ENCODE data around the gene VAMP2. TPM values are rescaled to one million over a fixed set of nuclear protein-coding genes. Genes with fewer than 3 reads are reported as not detected.
"Not testable (repeated sequence)": the region's sequence is repeated elsewhere in the genome, so short reads cannot be mapped to it uniquely, and the experiment has no call there.

VAMP2 gene
- total RNA-seq, 1 donor from 2014 or later = 18.0 TPM

DNA sequence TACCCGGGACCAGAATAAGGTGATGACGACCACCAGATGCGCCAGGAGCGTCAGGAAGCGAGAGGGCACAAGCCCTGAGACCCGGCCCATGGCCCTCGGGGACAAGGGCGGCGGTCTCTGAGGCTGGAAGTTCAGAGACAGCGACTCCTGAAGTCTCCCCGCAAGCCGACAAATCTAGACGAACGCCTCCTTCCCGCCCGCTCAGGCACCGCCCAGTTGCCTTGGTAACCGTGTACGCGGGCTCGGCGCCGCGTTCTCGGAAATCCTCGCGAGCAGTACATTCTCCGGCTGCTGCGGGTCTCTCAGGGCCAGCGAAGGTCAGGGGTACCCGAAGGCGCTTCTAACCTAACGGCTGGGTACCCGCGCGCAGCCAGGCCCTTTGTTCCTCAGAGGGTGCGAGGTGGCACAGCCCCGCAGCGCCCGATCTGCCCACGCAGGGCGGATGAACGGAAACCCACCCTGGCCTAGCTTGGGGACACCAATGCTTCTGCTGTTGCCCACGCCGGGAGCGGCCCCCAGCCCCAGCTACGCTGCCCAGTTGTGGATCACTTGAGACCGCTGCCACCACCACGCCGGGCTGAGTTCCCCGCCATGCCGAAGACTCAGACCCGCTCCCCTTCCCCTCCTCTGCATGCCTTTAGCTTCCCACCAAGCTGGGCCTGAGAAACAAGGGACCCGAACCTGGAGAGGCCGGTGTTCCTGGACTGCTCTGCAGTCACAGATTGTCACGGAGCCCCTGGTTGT lies 13.6 kb upstream of the VAMP2 start, which contains the start of gene TMEM107:
TMEM107 (minus strand) TSS at position 184 of the 744 bp plus-strand sequence; CDS start at position 90, 94 bp downstream.
- DNase-seq = peak; percentile 89

DNA sequence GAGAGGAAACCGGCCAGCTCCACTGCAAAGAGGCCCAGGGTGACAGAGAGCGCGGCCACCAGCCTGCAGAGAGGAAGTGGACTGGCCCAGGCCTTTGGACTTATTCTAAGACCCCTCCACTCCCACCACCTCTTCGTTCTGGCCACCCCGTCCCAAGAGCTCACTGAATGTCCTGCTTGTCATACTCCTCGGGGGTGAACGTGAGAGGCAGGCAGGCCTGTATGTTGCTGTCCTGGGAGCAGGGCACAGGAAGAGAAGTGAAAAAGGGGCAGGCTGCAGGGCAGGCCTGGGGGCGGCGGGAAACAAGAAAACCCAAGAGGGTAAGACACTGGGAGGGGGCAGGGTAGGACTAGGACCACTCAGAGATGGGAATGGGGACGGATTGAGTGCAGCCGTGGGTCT lies 13.0 kb upstream of the VAMP2 start:
- DNase-seq = no peak

DNA sequence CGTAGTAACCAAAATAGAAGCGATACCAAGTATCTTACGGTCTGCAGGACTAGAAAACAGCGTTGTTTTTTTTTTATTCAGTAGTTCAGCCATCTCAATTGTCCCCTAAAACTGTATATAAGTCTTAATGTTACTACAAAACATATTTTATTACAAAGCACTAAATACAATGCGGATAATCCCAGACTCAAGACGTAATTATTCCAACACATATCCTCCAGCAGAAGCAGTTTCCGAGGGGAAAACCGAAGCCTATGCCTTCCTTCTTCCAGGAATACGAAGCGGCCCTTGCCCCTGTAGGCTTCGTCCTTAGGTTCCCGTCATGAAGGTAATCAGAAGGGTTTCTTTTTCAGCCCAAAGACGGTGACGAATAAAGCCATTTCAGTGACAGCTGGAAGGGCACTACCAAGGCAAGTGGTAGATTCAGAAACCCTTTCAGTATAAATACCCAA lies 11.1 kb upstream of the VAMP2 start:
- peak; percentile 82 for DNase-seq

DNA sequence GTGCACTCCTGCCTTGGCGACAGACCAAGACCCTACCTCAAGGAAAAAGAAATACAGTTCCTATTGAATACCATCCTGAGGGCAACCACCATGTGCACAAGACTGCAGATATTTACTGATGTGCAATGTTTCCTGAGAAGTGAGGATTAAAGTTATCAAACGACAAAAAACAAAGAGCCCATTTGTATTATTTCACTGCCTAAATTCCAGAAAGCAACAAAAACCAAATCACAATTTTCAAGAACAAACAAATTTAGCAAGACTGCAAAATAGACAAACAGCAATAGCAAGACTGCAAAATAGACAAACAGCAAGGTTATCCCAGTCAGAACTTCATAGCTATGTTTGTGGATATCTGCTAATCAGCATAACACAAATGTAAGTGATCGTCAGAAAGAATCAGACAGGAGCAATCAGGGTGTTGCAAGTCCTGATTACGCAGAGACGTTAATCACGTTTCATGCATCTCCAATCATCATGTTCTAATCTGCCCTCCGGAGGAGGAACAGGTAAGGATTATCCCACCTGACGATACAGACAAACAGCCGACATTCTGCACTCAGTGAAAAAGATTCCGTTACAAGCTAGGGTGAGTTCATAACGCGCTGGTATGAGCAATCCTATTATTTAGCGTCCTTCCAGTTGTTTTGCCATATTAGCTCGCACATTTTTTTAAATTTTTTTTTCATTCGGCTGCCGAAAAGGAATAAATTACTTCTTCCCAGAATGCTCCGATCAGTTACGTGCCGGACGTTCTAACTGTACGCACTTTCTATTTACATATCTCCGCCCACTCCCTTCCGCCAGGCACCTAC lies 10.5 kb upstream of the VAMP2 start:
- DNase-seq = peak; percentile 97

DNA sequence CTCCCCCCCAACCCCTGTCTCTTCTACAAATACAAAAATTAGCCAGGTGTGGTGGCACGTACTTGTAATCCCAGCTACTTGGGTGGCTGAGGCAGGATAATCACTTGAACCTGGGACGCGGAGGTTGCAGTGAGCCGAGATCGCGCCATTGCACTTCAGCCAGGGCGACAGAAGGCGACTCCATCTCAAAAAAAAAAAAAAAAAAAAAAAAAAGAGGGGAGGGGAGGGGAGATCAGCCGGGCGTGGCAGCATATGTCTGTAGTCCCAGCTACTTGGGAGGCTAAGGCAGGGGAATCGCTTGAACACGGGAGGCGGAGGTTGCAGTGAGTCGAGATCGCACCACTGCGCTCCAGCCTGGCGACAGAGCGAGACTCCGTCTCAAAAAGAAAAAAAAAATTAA lies 7.4 kb upstream of the VAMP2 start:
- not testable (repeated sequence) for DNase-seq

DNA sequence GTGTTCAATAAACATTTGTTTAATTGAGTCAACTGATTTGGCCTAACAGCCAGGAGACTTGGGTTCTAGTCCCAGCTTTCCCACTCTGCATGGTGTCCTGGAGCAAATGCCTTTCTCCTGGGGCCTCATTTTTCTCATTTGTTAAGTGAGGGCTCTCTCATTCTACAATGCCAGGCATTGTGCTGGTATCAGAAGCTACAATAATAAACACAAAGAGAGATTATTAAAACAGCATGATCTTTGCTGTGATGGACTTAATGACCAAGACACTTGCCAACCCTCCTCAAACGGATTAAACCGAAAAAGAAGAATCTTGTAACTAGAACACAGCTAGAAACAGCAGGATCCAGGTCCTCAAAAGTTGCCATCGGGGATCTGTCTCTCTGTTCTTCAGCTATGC lies 4.8 kb upstream of the VAMP2 start:
- DNase-seq = no peak

DNA sequence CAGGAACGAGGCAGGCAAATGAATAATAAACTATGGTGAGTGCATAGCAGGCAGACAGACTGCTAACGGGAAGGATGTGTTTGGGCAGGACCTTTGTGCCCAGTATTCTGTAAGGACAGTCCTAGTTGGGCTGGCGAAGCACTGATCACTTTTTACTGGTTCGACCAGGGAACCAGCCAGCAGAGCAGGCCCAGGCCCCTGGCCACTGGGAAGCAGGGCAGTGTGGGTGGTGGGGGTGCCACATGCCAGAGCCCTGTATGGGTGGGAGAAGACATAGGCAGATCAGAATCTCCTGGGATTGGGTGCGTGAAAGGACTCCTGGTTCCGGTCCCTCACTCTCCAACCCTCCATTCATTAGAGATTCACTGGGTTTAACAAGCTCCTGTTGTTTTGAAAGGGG lies 4.0 kb upstream of the VAMP2 start:
- no peak for DNase-seq

DNA sequence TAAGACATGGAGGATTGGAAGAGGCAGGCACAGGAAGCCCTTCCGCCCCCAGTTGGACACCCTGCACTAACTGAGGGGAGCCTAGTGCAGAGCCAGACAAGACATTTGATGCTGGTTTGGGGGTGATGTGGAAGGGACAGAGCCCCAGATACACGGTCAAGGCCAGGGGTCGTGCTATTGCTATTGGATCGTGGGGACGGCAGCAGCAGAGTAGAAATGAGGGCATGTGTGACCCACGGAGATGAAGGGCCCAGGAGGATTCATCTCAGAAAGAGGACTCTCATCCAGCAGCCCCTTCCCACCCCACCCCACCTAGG lies 2.0 kb upstream of the VAMP2 start:
- DNase-seq = no peak

DNA sequence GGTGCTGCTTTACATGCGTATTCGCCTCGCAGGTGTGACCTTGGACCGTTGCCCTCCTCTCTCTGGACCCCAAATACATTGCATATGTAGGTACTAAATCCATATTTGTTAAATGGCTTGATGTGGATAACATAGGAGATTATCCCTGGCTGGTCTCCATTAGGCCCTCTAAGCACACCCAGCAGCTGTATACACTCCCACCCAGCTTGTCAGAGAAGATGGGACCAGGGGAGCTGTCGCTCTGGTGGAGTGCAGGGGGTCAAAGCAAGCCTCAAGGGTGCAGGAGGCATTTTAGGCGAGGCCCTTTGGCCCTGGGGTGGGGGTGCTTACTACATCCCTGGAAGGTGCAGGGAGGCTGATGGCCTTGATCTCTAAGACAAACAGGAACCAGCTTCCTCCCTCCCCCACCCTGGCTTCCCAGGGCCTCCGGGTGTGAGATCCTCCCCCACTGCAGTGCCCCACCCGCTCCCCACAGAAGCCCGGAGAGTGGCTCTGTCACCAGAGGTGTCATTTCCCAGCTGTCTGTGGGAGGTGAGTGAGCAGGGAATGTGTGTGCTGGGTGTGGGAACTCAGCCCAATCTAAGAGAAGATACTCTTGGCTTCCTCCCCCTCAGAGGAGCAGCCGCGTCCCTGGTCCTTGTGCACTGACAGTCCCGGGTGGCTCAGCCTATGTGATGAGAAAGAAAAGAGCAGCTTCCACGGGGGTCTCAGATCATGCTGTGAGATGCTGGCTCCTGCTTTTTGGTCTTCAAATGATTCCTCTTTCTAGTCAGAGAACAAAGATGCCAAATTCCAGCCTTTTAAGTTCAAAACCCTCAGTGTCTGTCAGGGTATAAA lies 1.4 kb upstream of the VAMP2 start:
- DNase-seq = no peak

DNA sequence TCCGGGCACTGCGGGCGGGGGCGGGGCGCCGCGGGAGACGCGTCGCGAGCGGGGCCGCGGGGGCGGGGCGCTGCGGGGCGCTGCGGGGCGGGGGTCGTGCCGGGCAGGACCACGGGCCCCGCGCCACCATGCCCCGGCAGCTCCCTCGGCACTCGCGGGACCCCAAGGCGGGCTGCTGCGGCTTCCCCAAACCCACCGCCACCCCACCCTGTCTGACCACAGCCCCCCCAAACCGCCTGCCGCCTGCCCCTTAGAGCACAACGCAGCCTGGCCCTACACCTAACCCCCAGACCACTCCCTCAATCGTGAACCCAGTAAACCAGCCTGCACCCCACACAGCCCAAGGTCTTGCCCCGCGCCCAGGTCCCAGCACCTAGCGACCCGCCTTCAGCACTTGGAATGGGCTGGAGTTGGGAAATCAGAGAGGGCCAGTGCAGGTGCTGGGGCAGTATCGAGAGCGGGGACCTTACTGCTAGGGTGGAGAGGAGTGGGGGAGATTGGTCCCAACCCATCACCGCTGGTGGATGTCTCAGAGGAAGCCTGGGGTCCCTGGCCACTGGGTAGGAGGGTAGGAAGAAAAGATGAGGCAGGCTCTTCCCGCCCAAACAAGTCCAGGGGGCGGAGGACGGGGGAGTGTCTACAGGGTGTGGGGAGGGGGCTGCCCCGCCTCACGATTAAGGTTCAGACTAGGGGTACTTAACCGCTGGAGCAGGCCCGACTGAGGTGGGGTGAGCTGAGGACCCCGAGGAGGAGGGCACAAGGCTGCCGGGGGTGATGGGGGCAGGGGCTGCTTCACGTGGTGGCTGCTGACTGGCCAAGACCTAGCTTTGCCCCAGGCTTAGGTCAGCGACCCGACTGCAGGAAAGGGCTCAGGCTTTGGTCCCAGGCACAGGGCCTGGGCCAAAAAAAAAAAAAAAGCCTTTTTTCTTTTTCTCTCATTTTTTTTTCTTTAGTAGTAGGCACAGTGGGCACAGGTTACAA lies 539 bp upstream of the VAMP2 start:
- peak; percentile 39 for DNase-seq

DNA sequence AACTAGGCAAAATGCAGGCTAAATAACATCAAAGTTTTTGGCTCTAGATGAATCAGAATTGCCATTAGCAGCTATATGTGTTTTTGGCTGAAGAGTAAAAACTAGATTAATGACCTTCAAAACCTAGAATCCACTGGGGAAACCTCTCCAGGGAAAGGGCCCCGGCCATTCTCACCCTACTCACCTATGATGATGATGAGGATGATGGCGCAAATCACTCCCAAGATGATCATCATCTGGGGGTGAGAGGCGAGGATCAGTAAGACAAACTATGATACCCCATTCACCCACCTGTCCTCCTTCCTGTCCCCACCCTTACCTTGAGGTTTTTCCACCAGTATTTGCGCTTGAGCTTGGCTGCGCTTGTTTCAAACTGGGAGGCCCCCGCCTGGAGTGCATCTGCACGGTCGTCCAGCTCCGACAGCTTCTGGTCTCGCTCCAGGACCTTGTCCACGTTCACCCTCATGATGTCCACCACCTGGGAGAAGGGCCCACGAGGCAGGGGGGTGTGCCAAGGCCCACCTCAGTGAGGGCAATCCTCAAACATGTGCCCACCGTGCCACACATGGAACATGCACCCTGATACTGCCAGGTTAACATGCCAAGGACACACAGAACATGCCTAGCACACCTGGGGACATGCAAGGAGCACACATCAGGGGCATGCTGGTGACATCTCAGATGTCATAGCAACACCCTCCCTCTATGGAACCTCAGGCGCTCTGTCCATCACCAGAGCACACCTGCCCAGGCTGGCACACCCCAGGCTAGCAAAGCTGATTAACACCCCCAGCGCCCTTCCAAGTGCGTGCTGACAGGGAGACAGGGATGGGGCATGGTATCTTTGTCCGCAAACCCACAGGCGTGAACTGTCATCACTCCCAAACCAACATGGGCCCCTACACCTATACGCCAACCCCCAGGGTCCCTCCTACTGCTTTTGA lies 1.2 kb downstream of the VAMP2 start:
- no peak for DNase-seq

DNA sequence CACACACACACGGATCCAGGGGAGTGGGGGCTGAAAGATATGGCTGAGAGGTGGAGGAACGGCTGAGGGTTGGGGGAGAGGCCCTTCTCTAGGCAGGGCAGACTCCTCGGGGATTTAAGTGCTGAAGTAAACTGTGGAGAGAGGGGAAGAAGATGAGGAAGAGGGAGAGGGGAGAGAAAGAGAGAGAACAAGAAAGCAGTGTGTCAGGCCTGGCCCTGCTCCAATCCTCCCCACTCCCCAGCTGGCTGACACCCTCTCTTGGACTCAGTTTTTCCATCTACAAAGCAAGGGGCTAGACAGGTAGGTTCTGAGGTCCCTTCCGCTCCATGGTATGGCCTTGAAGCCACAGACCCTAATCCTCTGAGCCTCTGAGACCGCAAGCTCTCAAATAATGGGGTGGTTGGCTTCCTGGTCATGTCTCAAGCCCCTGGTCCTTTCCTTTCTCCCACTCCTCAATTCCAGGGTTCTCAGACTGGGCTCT lies 2.0 kb downstream of the VAMP2 start:
- no peak for DNase-seq

DNA sequence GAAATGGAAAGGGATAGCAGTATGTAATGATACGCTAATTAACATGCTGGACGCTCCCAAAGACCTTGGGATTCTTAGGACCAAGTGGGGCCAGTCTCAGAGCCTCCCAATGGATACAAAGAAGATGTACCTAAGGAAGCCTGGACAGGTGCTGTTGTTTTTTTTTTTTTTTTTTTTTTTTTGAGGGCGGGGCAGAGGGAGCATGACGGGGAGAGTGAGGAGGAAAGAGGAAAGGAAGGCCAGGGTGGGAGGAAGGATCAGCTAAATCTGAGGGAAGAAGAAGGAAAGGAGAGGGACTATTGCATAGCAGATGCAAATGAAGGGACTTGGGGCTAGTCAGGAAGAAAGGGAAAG lies 2.5 kb downstream of the VAMP2 start:
- no peak for DNase-seq

DNA sequence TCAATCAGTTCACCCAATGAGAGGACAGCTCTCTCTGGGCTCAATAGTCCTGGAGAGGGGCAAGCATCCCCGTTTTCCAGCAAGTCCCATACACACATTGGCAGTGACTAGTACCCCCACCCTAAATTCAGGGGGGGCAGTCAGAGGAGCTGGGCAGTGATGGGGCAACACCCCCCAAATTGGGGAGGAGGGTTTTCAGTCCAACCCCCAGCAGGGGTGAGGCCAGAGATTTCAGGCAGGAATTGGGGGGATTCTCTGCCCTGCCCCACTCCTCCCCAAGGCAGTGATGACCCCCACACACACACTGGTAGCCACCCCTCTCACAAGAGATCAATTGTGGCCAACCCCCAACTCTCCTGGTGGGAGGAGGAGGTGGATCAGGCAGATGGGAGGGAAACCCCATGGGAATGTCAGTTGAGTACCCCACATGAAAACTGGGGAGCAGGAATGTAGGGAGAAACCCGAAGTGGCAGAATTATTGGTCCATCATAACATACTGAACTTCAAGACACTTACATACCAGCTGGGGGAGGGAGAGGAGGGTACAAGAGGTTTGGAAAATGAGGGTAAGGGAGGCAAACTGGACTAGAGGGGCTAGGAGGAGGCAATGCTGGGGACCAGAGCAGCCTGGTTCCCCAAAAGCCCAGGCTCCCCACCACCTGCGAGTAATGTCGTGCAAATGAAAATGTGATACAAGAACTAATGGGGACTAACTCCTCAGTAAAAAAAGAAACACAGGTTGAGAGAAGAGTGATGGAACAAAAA lies 3.1 kb downstream of the VAMP2 start:
- no peak for DNase-seq

DNA sequence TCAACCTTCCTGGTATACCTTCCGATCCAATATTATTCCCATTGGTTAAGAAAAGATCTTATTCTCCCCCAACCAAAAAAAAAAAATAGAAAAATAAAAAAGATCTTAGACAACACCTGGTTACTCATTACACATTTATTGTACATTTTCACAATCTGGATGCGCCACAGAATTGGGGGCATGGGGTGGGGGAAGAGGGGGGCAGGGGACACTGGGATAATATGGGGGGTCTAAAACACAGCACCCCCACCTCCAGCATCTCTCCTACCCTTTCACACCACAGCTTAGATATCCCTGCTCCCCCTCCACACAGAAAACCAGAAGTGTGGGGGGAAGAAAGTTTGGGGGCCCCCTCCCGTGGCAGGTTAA lies 3.7 kb downstream of the VAMP2 start:
- DNase-seq = no peak

DNA sequence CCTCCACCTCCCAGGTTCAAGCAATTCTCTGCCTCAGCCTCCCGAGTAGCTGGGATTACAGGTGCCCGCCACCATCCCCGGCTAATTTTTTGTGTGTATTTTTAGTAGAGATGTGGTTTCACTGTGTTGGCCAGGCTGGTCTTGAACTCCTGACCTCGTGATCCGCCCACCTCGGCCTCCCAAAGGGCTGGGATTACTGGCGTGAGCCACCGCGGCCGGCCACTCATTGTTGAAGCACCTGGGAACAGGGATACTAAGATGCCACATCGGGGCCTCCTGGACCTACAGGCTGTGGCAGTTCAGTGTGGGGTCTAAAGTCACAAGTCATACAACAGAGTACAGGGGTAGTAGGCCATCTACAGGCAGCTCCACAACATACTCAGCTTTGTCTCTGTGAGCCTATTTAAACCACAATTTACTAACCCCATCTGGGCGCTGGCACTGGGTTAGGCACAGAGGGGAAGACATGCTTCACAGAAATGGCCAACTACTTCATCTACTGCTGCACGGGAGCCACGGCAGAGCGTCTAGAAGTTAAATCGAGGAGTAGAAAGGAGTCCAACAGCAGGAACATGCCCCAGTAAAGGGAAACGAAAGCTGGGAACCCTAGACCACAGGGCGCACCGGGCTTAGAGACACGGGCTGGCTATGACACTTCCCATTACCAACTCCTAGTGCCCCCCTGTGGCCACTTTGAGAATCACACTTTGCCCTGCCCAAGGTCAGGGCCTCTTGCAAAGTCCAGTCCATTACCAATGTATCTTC lies 4.3 kb downstream of the VAMP2 start:
- DNase-seq = peak; percentile 73

DNA sequence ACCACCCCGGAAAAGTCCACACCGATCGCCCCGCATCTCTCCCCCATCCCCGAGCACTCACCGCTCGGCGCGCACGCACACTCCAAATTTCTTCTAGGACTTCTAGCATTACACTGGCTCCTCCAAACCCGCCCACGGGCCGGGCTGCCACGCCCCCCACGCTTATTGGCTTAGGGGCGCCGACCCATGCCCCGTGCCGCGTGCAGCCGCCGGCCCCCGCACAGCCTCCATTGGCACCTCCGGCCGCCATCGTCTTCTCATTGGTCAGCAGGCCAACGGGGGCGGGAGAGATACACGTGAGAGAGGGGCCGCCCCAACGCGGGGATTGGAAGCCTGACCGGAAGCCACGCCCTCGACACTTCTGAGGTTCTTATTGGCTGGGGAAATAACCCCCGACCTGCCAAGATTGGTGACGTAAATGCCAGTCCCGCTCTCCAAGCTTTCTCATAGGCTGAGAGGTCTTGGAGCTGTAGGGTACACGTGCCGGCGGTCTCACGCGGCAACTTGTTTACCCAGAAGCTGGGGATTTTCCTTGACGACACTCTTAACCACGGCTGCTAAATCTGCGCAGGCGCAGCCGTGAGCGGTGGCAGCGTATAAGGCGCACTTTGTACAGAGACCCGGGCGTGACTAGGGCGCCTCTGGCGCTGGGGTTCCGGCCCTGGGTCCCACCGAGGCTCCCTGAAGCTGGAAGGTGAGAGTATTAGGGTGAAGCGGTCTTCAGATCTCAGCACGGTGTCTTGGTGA lies 6.3 kb downstream of the VAMP2 start:
- DNase-seq = peak; percentile 100

DNA sequence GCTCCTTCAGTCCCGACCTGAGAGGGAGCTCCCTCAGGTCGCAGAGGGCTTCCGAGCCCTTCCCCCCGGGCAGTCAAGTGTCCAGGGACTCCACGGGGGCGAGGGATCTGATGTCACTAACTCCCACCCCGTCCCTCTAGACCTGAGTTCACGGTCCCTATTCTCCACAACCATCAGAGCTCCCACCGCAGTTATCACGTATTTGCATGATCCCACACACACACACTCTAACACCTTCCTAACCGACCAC lies 6.8 kb downstream of the VAMP2 start:
- DNase-seq = no peak

All from skin of body (tissue), 2 donors.